H9 (cell line): ENCODE data around the gene AFDN. TPM values are rescaled to one million over a fixed set of nuclear protein-coding genes. Genes with fewer than 3 reads are reported as not detected.

Experiments used
- DNase-seq: peaks from one replicate; pipeline ENCODE4 v3.0.0-alpha.2; 2017
- H2AFZ ChIP-seq: one replicate; pipeline ENCODE4 v1.6.1; 2013; ENCODE audit warnings: mild to moderate bottlenecking, low read length, control low read depth, moderate library complexity
- H2AK5ac ChIP-seq: 2 replicates; pipeline ENCODE4 v1.6.1; 2013; ENCODE audit warnings: low read length, control low read depth, mixed read lengths; ENCODE audit not compliant: insufficient read length
- H2BK120ac ChIP-seq: one replicate; pipeline ENCODE4 v1.6.1; 2013; ENCODE audit warnings: low read depth, mild to moderate bottlenecking, low read length, control low read depth, inconsistent platforms; ENCODE audit not compliant: poor library complexity, severe bottlenecking
- H2BK12ac ChIP-seq: 2 replicates; pipeline ENCODE4 v1.6.1; 2013; ENCODE audit warnings: low read length, control low read depth, mixed read lengths, low read depth; ENCODE audit not compliant: insufficient read length
- H2BK15ac ChIP-seq: 2 replicates; pipeline ENCODE4 v1.6.1; 2013; ENCODE audit warnings: low read depth, low read length, control low read depth
- H2BK20ac ChIP-seq: one replicate; pipeline ENCODE4 v1.6.1; 2013; ENCODE audit warnings: low read depth, mild to moderate bottlenecking, low read length, control low read depth, inconsistent platforms; ENCODE audit not compliant: poor library complexity, severe bottlenecking
- H2BK5ac ChIP-seq: 2 replicates; pipeline ENCODE4 v1.6.1; 2013; ENCODE audit warnings: low read length, control low read depth, mixed read lengths; ENCODE audit not compliant: insufficient read length
- H3K14ac ChIP-seq: 2 replicates; pipeline ENCODE4 v1.6.1; 2013; ENCODE audit warnings: low read length, control low read depth; ENCODE audit not compliant: insufficient read depth
- H3K18ac ChIP-seq: 2 replicates; pipeline ENCODE4 v1.6.1; 2013; ENCODE audit warnings: low read depth, mild to moderate bottlenecking, mixed read lengths, low read length, control low read depth; ENCODE audit not compliant: insufficient read length
- H3K23ac ChIP-seq: 2 replicates; pipeline ENCODE4 v1.6.1; 2013; ENCODE audit warnings: low read length, control low read depth, mixed read lengths, low read depth; ENCODE audit not compliant: insufficient read length
- H3K23me2 ChIP-seq: 2 replicates; pipeline ENCODE4 v1.6.1; 2013; ENCODE audit warnings: low read depth, mild to moderate bottlenecking, mixed read lengths, low read length, control low read depth; ENCODE audit not compliant: insufficient read length, poor library complexity, severe bottlenecking
- H3K27ac ChIP-seq: 2 replicates; pipeline ENCODE4 v1.5.1; 2013; ENCODE audit warnings: low read length, control low read depth, mixed read lengths, low read depth; ENCODE audit not compliant: insufficient read length
- H3K27me3 ChIP-seq: 2 replicates; pipeline ENCODE4 v1.6.1; 2013; ENCODE audit warnings: low read length, control low read depth, inconsistent platforms; ENCODE audit not compliant: insufficient read depth
- H3K4ac ChIP-seq: 2 replicates; pipeline ENCODE4 v1.6.1; 2013; ENCODE audit warnings: low read depth, mild to moderate bottlenecking, control low read depth, inconsistent platforms, low read length, moderate library complexity
- H3K4me1 ChIP-seq: 2 replicates; pipeline ENCODE4 v1.6.1; 2013; ENCODE audit warnings: low read length, control low read depth, inconsistent platforms; ENCODE audit not compliant: insufficient read depth
- H3K4me2 ChIP-seq: 2 replicates; pipeline ENCODE4 v1.6.1; 2013; ENCODE audit warnings: low read length, control low read depth, mixed read lengths; ENCODE audit not compliant: insufficient read length, insufficient read depth
- H3K56ac ChIP-seq: 2 replicates; pipeline ENCODE4 v1.6.1; 2013; ENCODE audit warnings: low read depth, mild to moderate bottlenecking, mixed read lengths, low read length, control low read depth; ENCODE audit not compliant: insufficient read length
- H3K79me1 ChIP-seq: 2 replicates; pipeline ENCODE4 v1.6.1; 2013; ENCODE audit warnings: low read depth, mild to moderate bottlenecking, moderate library complexity, low read length, control low read depth, inconsistent platforms; ENCODE audit not compliant: insufficient read depth, poor library complexity, severe bottlenecking
- H3K79me2 ChIP-seq: 2 replicates; pipeline ENCODE4 v1.6.1; 2013; ENCODE audit warnings: low read length, control low read depth, inconsistent platforms; ENCODE audit not compliant: insufficient read depth
- H3K9ac ChIP-seq: 2 replicates; pipeline ENCODE4 v1.6.1; 2013; ENCODE audit warnings: low read length, control low read depth, mixed read lengths; ENCODE audit not compliant: insufficient read length; ENCODE audit errors: extremely low read depth
- H3K9me3 ChIP-seq: one replicate; pipeline ENCODE4 v1.6.1; 2013; ENCODE audit warnings: low read depth, low read length, inconsistent platforms; ENCODE audit not compliant: control insufficient read depth
- H3T11ph ChIP-seq: one replicate; pipeline ENCODE4 v1.6.1; 2013; ENCODE audit warnings: mild to moderate bottlenecking, low read length, control low read depth, inconsistent platforms
- H4K20me1 ChIP-seq: one replicate; pipeline ENCODE4 v1.6.1; 2013; ENCODE audit not compliant: control insufficient read depth, insufficient read length, insufficient read depth
- H4K5ac ChIP-seq: 2 replicates; pipeline ENCODE4 v1.6.1; 2013; ENCODE audit warnings: low read depth, mild to moderate bottlenecking, mixed read lengths, low read length, control low read depth; ENCODE audit not compliant: insufficient read length
- H4K8ac ChIP-seq: replicated peaks from 2 replicates; pipeline ENCODE4 v1.6.1; 2013; ENCODE audit warnings: low read length, control low read depth, mixed read lengths, low read depth; ENCODE audit not compliant: insufficient read length
- H4K91ac ChIP-seq: 2 replicates; pipeline ENCODE4 v1.6.1; 2013; ENCODE audit warnings: low read depth, mild to moderate bottlenecking, moderate library complexity, mixed read lengths, low read length, control low read depth; ENCODE audit not compliant: insufficient read length
- H3K27ac Mint-ChIP-seq, 3 experiments: 2 replicates in 2 of 3; 3 replicates in 1 of 3; pipeline ENCODE4 v1.8.0; 2020 to 2021; ENCODE audit warnings: mixed read lengths in 3 of 3, mild to moderate bottlenecking in 1 of 3, moderate library complexity in 1 of 3
- H3K27me3 Mint-ChIP-seq: 2 replicates; pipeline ENCODE4 v1.8.0; 2021; ENCODE audit warnings: low read depth, mild to moderate bottlenecking, moderate library complexity, mixed read lengths
- H3K36me3 Mint-ChIP-seq, 3 experiments: 2 replicates in 2 of 3; 3 replicates in 1 of 3; pipeline ENCODE4 v1.8.0; 2020 to 2021; ENCODE audit warnings: low read depth in 3 of 3, mixed read lengths in 3 of 3; ENCODE audit not compliant: insufficient read depth in 1 of 3
- H3K4me1 Mint-ChIP-seq, 2 experiments: 2 replicates each; pipeline ENCODE4 v1.8.0; 2020; ENCODE audit warnings: mixed read lengths in 2 of 2
- H3K4me3 Mint-ChIP-seq, 2 experiments: 2 replicates in 1 of 2; 3 replicates in 1 of 2; pipeline ENCODE4 v1.8.0; 2020 to 2021; ENCODE audit warnings: mild to moderate bottlenecking in 2 of 2, mixed read lengths in 2 of 2, moderate library complexity in 1 of 2
- H3K9me3 Mint-ChIP-seq, 2 experiments: 2 replicates in 1 of 2; 3 replicates in 1 of 2; pipeline ENCODE4 v1.8.0; 2020; ENCODE audit warnings: mild to moderate bottlenecking in 2 of 2, mixed read lengths in 2 of 2, moderate library complexity in 1 of 2
- CTCF ChIP-seq: fragments of 200-600 bp; sonication (generic); conservative IDR thresholded peaks from 3 replicates; pipeline ENCODE4 v1.8.0; 2021; ENCODE audit warnings: antibody characterized with exemption, mild to moderate bottlenecking
- WGBS: extraction: QIAGEN DNeasy Blood & Tissue Kit; methylation state at CpG from one replicate; pipeline ENCODE4 v1.1.7; 2013; ENCODE audit warnings: missing lambda C conversion rate, low lambda C conversion rate, mixed read lengths; ENCODE audit not compliant: insufficient read length; ENCODE audit errors: extremely low coverage; 5-methylcytosine and 5-hydroxymethylcytosine counted together
- total RNA-seq: library from RNA; stranded (reverse); gene quantifications from 2 replicates; pipeline ENCODE4 v1.2.1, GENCODE V29; 2021

Gene AFDN
- total RNA-seq, 1 experiment from 2014 or later, result 157 TPM

GRCh38 chr6:167872538-167873210, 46.0 kb downstream of the AFDN start:
- H3K79me1 ChIP-seq, result no peaks in the 10 kb centered on the region
- no peak overlapping the region for H2BK20ac ChIP-seq
- no peak overlapping the region for H2BK120ac ChIP-seq
- H3K56ac ChIP-seq, result no peak overlapping the region
- no peak for TF ChIP-seq CTCF
- H3K23ac ChIP-seq, result no peak overlapping the region
- no peaks in the 10 kb centered on the region for H4K20me1 ChIP-seq
- no peak overlapping the region for H3K27ac ChIP-seq
- H3K23me2 ChIP-seq, result no peaks in the 10 kb centered on the region
- H2BK15ac ChIP-seq, result no peak overlapping the region
- no peaks in the 10 kb centered on the region for H3K79me2 ChIP-seq
- H3K4me2 ChIP-seq, result no peak overlapping the region
- H3K4me1 ChIP-seq, result no peaks in the 10 kb centered on the region
- no peak overlapping the region for H2AFZ ChIP-seq
- H2BK5ac ChIP-seq, result no peak overlapping the region
- H3T11ph ChIP-seq, result no peak overlapping the region
- no peak overlapping the region for H4K91ac ChIP-seq
- no peaks in the 10 kb centered on the region for H3K27me3 ChIP-seq
- Mint-ChIP-seq H3K4me1 (no peaks in the 10 kb centered on the region), H3K27ac (no peak overlapping the region), H3K9me3 (no peaks in the 10 kb centered on the region), H3K27me3 (no peaks in the 10 kb centered on the region), H3K4me3 (no peak overlapping the region), H3K36me3 (peaks cover 18 to 74% (median 65%) of the 10 kb centered on the region in 3 experiments; a peak in 6 of 7 replicates)
- no peak overlapping the region for H3K14ac ChIP-seq
- no peak overlapping the region for H3K18ac ChIP-seq
- H2BK12ac ChIP-seq, result no peak overlapping the region
- H2AK5ac ChIP-seq, result no peak overlapping the region
- no CpG with 5 or more reads among the region's 2 CpGs for WGBS
- no peak overlapping the region for H4K5ac ChIP-seq
- no peak overlapping the region for H4K8ac ChIP-seq
- no peak overlapping the region for H3K9ac ChIP-seq
- H3K9me3 ChIP-seq, result no peaks in the 10 kb centered on the region
- no peak overlapping the region for H3K4ac ChIP-seq
- no peak for DNase-seq
